AG09319 (cell line): ENCODE results near the gene TICAM2.

Experiments used
- DNase-seq: peaks from one replicate; pipeline ENCODE4 v3.0.0-alpha.2; 2010; ENCODE audit warnings: low read depth; ENCODE audit errors: extremely low read depth
- CTCF ChIP-seq: IDR thresholded peaks from 2 replicates; pipeline ENCODE4 v1.5.1; 2011; ENCODE audit warnings: low read depth, mild to moderate bottlenecking, inconsistent platforms, low read length, moderate library complexity

TICAM2 gene

GRCh38 chr5:115535479-115536035 lies 66.7 kb downstream of the TICAM2 start:
- DNase-seq: no peak
- TF ChIP-seq CTCF: no peak

GRCh38 chr5:115532517-115532916 lies 69.8 kb downstream of the TICAM2 start:
- DNase-seq: no peak
- TF ChIP-seq CTCF: no peak

GRCh38 chr5:115531787-115532367 lies 70.4 kb downstream of the TICAM2 start:
- no peak for DNase-seq
- no peak for TF ChIP-seq CTCF

GRCh38 chr5:115531380-115531779 lies 70.9 kb downstream of the TICAM2 start:
- TF ChIP-seq CTCF: no peak
- DNase-seq: no peak

- no peak for TF ChIP-seq CTCF
- DNase-seq: no peak
Observed at GRCh38 chr5:115530426-115530825, 71.9 kb downstream of the TICAM2 start.
